Osteocyte (in vitro differentiated cells): Measurements from ENCODE around the gene FMN2. TPM values are rescaled to one million over a fixed set of nuclear protein-coding genes. Genes with fewer than 3 reads are reported as not detected.

Experiments
- DNase-seq: peaks from one replicate; pipeline ENCODE4 v3.0.0; 2021; ENCODE audit warnings: mixed read lengths; ENCODE audit not compliant: unreplicated experiment; ENCODE audit errors: extremely low spot score
- H3K27ac Mint-ChIP-seq: one replicate; pipeline ENCODE4 v1.8.0; 2021; ENCODE audit warnings: mild to moderate bottlenecking, mixed read lengths; ENCODE audit not compliant: unreplicated experiment
- H3K27me3 Mint-ChIP-seq: one replicate; pipeline ENCODE4 v1.8.0; 2021; ENCODE audit warnings: mixed read lengths; ENCODE audit not compliant: unreplicated experiment
- H3K36me3 Mint-ChIP-seq: one replicate; pipeline ENCODE4 v1.8.0; 2021; ENCODE audit warnings: mixed read lengths; ENCODE audit not compliant: unreplicated experiment
- H3K4me1 Mint-ChIP-seq: one replicate; pipeline ENCODE4 v1.8.0; 2021; ENCODE audit warnings: mixed read lengths; ENCODE audit not compliant: unreplicated experiment
- H3K4me3 Mint-ChIP-seq: one replicate; pipeline ENCODE4 v1.8.0; 2021; ENCODE audit warnings: mild to moderate bottlenecking, moderate library complexity, mixed read lengths; ENCODE audit not compliant: unreplicated experiment
- H3K9me3 Mint-ChIP-seq: one replicate; pipeline ENCODE4 v1.8.0; 2021; ENCODE audit warnings: mixed read lengths; ENCODE audit not compliant: unreplicated experiment
- CTCF ChIP-seq: fragments of 200-600 bp; sonication (generic); IDR thresholded peaks from 2 replicates; pipeline ENCODE4 v1.5.0; 2021; ENCODE audit warnings: antibody characterized with exemption, mild to moderate bottlenecking, moderate library complexity
- total RNA-seq: library from RNA; stranded (reverse); gene quantifications from 2 replicates; pipeline ENCODE4 v1.2.1, GENCODE V29; 2021

The FMN2 gene
- total RNA-seq, 1 donor from 2014 or later = 8.6 TPM

- no peaks in the 10 kb centered on the region for H3K27me3 Mint-ChIP-seq
- no peak for DNase-seq
- TF ChIP-seq CTCF = no peak
- no peaks in the 10 kb centered on the region for H3K9me3 Mint-ChIP-seq
- no peak overlapping the region for H3K27ac Mint-ChIP-seq
- no peak overlapping the region for H3K4me3 Mint-ChIP-seq
- H3K36me3 Mint-ChIP-seq = peaks cover 1% of the 10 kb centered on the region
- H3K4me1 Mint-ChIP-seq = peaks cover 38% of the 10 kb centered on the region
These were observed 371.2 kb downstream of the FMN2 start for GRCh38 chr1:240462766-240463395.

DNA sequence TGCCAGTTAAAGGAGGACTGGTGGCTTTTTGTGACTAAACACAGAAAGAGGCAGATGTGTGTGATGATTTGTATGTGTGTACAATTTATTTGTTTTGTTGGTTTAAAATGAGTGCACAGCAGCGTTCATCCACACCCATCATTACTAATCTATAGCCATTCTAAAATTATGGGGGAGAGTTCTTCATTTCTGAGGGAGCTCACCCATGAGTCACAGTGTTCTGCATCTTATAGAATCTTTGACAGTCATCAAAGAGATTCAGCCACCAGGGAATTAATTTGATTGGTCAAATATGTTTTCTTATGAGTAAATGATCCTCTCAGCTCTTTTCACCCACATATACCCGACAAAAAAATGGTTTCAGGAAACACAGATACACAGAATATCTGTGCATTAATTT, 372.4 kb downstream of the FMN2 start:
- Mint-ChIP-seq H3K27ac (no peak overlapping the region), H3K4me1 (peaks cover 38% of the 10 kb centered on the region)

GRCh38 chr1:240465531-240465940, 373.9 kb downstream of the FMN2 start:
- H3K27me3 Mint-ChIP-seq = no peaks in the 10 kb centered on the region
- peaks cover 33% of the 10 kb centered on the region for H3K4me1 Mint-ChIP-seq
- H3K27ac Mint-ChIP-seq = peak overlapping the region; percentile 9
- H3K9me3 Mint-ChIP-seq = no peaks in the 10 kb centered on the region
- DNase-seq = no peak
- peak overlapping the region; percentile 5 for H3K4me3 Mint-ChIP-seq
- H3K36me3 Mint-ChIP-seq = peaks cover 1% of the 10 kb centered on the region
- TF ChIP-seq CTCF = no peak

More for the DNA sequence above, 372.4 kb downstream of the FMN2 start:
- Mint-ChIP-seq H3K9me3 (no peaks in the 10 kb centered on the region), H3K4me3 (peak overlapping the region; percentile 0), H3K27me3 (no peaks in the 10 kb centered on the region), H3K36me3 (peaks cover 1% of the 10 kb centered on the region)
- no peak for TF ChIP-seq CTCF
- DNase-seq = no peak

DNA sequence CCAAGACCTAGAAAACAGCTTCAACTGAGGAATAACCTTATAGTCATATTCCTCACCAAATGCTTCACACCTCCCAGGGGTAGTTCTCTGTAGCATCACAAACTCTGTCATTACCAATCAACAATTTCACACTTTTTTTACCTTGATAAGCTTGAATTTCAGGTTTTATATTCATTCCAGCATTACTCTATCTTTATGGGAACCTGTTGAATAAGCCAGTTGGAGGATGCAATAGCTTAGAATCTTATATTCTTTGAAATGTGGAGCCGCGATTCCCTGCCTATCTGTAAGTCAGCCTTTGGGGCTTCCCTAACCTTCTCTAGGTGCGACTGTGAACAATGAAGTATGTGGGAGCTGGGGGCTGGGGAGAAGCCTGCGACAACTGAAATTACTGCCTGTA, 374.8 kb downstream of the FMN2 start:
- peaks cover 33% of the 10 kb centered on the region for H3K4me1 Mint-ChIP-seq
- no peaks in the 10 kb centered on the region for H3K9me3 Mint-ChIP-seq
- H3K36me3 Mint-ChIP-seq = peaks cover 1% of the 10 kb centered on the region
- no peak for DNase-seq
- no peak for TF ChIP-seq CTCF
- H3K4me3 Mint-ChIP-seq = no peak overlapping the region
- H3K27ac Mint-ChIP-seq = no peak overlapping the region
- H3K27me3 Mint-ChIP-seq = no peaks in the 10 kb centered on the region

GRCh38 chr1:240467895-240468294, 376.2 kb downstream of the FMN2 start:
- no peak overlapping the region for H3K27ac Mint-ChIP-seq
- TF ChIP-seq CTCF = no peak
- no peaks in the 10 kb centered on the region for H3K27me3 Mint-ChIP-seq
- DNase-seq = no peak
- H3K36me3 Mint-ChIP-seq = peaks cover 1% of the 10 kb centered on the region
- peaks cover 28% of the 10 kb centered on the region for H3K4me1 Mint-ChIP-seq
- H3K4me3 Mint-ChIP-seq = no peak overlapping the region
- H3K9me3 Mint-ChIP-seq = no peaks in the 10 kb centered on the region
